GM12878 (cell line): ENCODE measurements around the gene FANCL. TPM values are rescaled to one million over a fixed set of nuclear protein-coding genes. Genes with fewer than 3 reads are reported as not detected.

Source experiments
- ATAC-seq: fragments of 200-7000 bp; cut with Tn5 transposase; 3 replicates; pipeline ENCODE4 v1.9.1; 2020; ENCODE audit warnings: mild to moderate bottlenecking, moderate library complexity
- BruUV-seq: library from RNA; stranded (reverse); fragments of 400-500 nt; replicated peaks from 2 replicates; lab custom pipeline; 2021; lab: Mats Ljungman, UMichigan
- CTCF ChIA-PET: fragments of 300-600 bp; sonication (Branson Sonifier 250); formaldehyde crosslinking; extraction: SDS; loops from one replicate; lab custom pipeline; 2021; ENCODE audit warnings: inconsistent platforms; lab: Yijun Ruan, JAX
- POLR2A ChIA-PET: fragments of 350-600 bp; formaldehyde crosslinking; extraction: SDS; loops from one replicate; lab custom pipeline; 2021; ENCODE audit warnings: inconsistent platforms; lab: Charles Lee
- RAD21 ChIA-PET: fragments of 300-600 bp; sonication (Branson Sonifier 250); formaldehyde crosslinking; loops from one replicate; lab custom pipeline; 2023; ENCODE audit warnings: antibody characterized with exemption; ENCODE audit not compliant: unreplicated experiment; lab: Charles Lee
- SMC1A ChIA-PET: fragments of 300-600 bp; sonication (Branson Sonifier 250); formaldehyde crosslinking; loops from one replicate; lab custom pipeline; 2023; ENCODE audit not compliant: unreplicated experiment, uncharacterized antibody; lab: Charles Lee
- DNase-seq: peaks from one replicate; pipeline ENCODE4 v3.0.0-alpha.2; 2011; ENCODE audit warnings: low read depth, low spot score
- FAIRE-seq: peaks from 3 replicates; lab custom pipeline; 2011; peaks lifted over from hg19 to GRCh38; lab: Jason Lieb, UNC
- H2AFZ ChIP-seq: 2 replicates; pipeline ENCODE4 v1.6.0; 2011; ENCODE audit warnings: low read depth, low read length, control low read depth; ENCODE audit not compliant: control insufficient read depth
- H3K27ac ChIP-seq: 2 replicates; pipeline ENCODE4 v1.5.1; 2011; ENCODE audit warnings: control low read depth; ENCODE audit not compliant: control insufficient read depth, insufficient read depth
- H3K27me3 ChIP-seq, 2 experiments: replicated peaks in 1 of 2; 2 replicates each; pipeline versions ENCODE4 v1.6.0 to v1.6.1; 2011; ENCODE audit warnings: low read length in 1 of 2; ENCODE audit not compliant: control insufficient read depth in 2 of 2, insufficient read depth in 2 of 2
- H3K36me3 ChIP-seq, 2 experiments: 2 replicates each; pipeline ENCODE4 v1.5.1; 2011; ENCODE audit warnings: low read length in 1 of 2; ENCODE audit not compliant: control insufficient read depth in 2 of 2, insufficient read depth in 2 of 2
- H3K4me1 ChIP-seq: 2 replicates; pipeline ENCODE4 v1.6.1; 2011; ENCODE audit warnings: mild to moderate bottlenecking, low read length, moderate library complexity, mixed read lengths; ENCODE audit not compliant: control insufficient read depth, insufficient read depth
- H3K4me2 ChIP-seq: 2 replicates; pipeline ENCODE4 v1.6.0; 2011; ENCODE audit warnings: control low read depth; ENCODE audit not compliant: control insufficient read depth, insufficient read depth
- H3K4me3 ChIP-seq: fragments of 200-600 bp; sonication (generic); 2 replicates; pipeline ENCODE4 v1.5.1; 2016
- H3K79me2 ChIP-seq: 2 replicates; pipeline ENCODE4 v1.6.0; 2011; ENCODE audit warnings: low read length; ENCODE audit not compliant: control insufficient read depth, insufficient read depth
- H3K9ac ChIP-seq: 2 replicates; pipeline ENCODE4 v1.8.0; 2011; ENCODE audit warnings: low read length, control low read depth, mixed read lengths; ENCODE audit not compliant: control insufficient read depth, insufficient read depth
- H3K9me3 ChIP-seq: replicated peaks from 3 replicates; pipeline ENCODE4 v1.5.1; 2011; ENCODE audit warnings: mild to moderate bottlenecking, low read length; ENCODE audit not compliant: control insufficient read depth, insufficient read depth
- H4K20me1 ChIP-seq: 2 replicates; pipeline ENCODE4 v1.6.0; 2011; ENCODE audit not compliant: control insufficient read depth, insufficient read depth
- CHD4 ChIP-seq: fragments of 200-600 bp; sonication (generic); IDR thresholded peaks from 2 replicates; pipeline ENCODE4 v1.6.1; 2016; ENCODE audit warnings: mild to moderate bottlenecking
- CUX1 ChIP-seq: IDR thresholded peaks from 2 replicates; pipeline ENCODE4 v1.6.1; 2012; ENCODE audit warnings: improper control_type of control experiment, low read depth, low read length; ENCODE audit not compliant: insufficient replicate concordance
- LARP7 ChIP-seq: fragments of 450-650 bp; IDR thresholded peaks from 2 replicates; pipeline ENCODE4 v1.6.1; 2017; ENCODE audit warnings: mild to moderate bottlenecking
- PAX8 ChIP-seq: fragments of 450-650 bp; IDR thresholded peaks from 2 replicates; pipeline ENCODE4 v1.6.1; 2017; ENCODE audit warnings: mild to moderate bottlenecking, moderate library complexity
- REST ChIP-seq: IDR thresholded peaks from 2 replicates; pipeline ENCODE4 v1.6.1; 2012; ENCODE audit warnings: mild to moderate bottlenecking, low read depth, low read length
- SKIL ChIP-seq: fragments of 450-650 bp; IDR thresholded peaks from 2 replicates; pipeline ENCODE4 v1.6.1; 2017; ENCODE audit warnings: mild to moderate bottlenecking, low read depth, inconsistent platforms; ENCODE audit not compliant: poor library complexity, severe bottlenecking
- SMAD5 ChIP-seq: IDR thresholded peaks from 2 replicates; pipeline ENCODE4 v1.6.1; 2016; ENCODE audit warnings: antibody characterized with exemption, low read depth
- ZNF274 ChIP-seq: IDR thresholded peaks from one replicate; pipeline ENCODE4 v1.8.0; 2011; ENCODE audit not compliant: insufficient read length, insufficient read depth
- ZZZ3 ChIP-seq: IDR thresholded peaks from 2 replicates; pipeline ENCODE4 v1.6.1; 2011; ENCODE audit warnings: low read depth; ENCODE audit not compliant: control insufficient read depth, insufficient read length
- WGBS: methylation state at CpG from one replicate; pipeline ENCODE4 v1.1.6; 2016; ENCODE audit warnings: low lambda C conversion rate; ENCODE audit not compliant: insufficient replicate concordance, insufficient coverage; ENCODE audit errors: missing lambda C conversion rate; 5-methylcytosine and 5-hydroxymethylcytosine counted together
- in situ Hi-C: fragments of 300-500 bp; cut with MboI; formaldehyde crosslinking; loops from 9 replicates; pipeline ENCODE4 v1.14.3; 2018; ENCODE audit warnings: mixed read lengths
- intact Hi-C: fragments of 100-400 bp; cut with micrococcal nuclease; formaldehyde crosslinking; loops from one replicate; pipeline ENCODE4 v1.14.2; 2022; ENCODE audit not compliant: unreplicated experiment
- polyA plus RNA-seq, 11 experiments: library from polyadenylated mRNA; depleted of rRNA in 4 of 11; unstranded in 6 of 11; stranded (reverse) in 5 of 11; fragments of >200 nt; fragmentation: Nextera tagmentation in 4 of 11; fragmentation: Illumina TruSeq in 1 of 11; extraction: Ambion mirVana in 4 of 11; extraction: Trizol in 1 of 11; gene quantifications; 1 replicate in 1 of 11; 2 replicates in 10 of 11; pipeline versions ENCODE4 v1.2.1 to v1.2.3, GENCODE V29; 2011 to 2016; ENCODE audit warnings: inconsistent platforms in 2 of 11, missing spikeins in 2 of 11, low read depth in 1 of 11
- total RNA-seq, 4 experiments: library from RNA; depleted of rRNA in 3 of 4; stranded (reverse); fragments of >200 nt in 3 of 4; fragmentation: Illumina TruSeq in 1 of 4; extraction: Trizol in 1 of 4; gene quantifications; 2 replicates each; pipeline versions ENCODE4 v1.2.1 to v1.2.3, GENCODE V29; 2013 to 2021

Gene FANCL
- total and polyA plus RNA-seq, 10 of the 15 experiments (the other 5 are each of a cell fraction or from before 2014, with no cell fraction given) = 30.8 to 90.5 (median 52.3) TPM

GRCh38 chr2:58138396-58139030 lies 102.6 kb downstream of the FANCL start (continued):
- TF ChIP-seq SKIL (no peak), REST (no peak), CHD4 (no peak)

- Histone ChIP-seq H3K79me2 (no peaks in the 10 kb centered on the region), H3K4me1 (no peaks in the 10 kb centered on the region), H4K20me1 (no peaks in the 10 kb centered on the region), H3K27me3 (no peaks in the 10 kb centered on the region), H2AFZ (no peak overlapping the region), H3K27ac (no peak overlapping the region), H3K9ac (no peak overlapping the region), H3K4me2 (no peak overlapping the region), H3K9me3 (no peaks in the 10 kb centered on the region), H3K4me3 (no peak overlapping the region), H3K36me3 (peaks cover 2 to 10% of the 10 kb centered on the region in 2 experiments; a peak in 3 of 4 replicates)
- in situ Hi-C loops (no loop called here), intact Hi-C loops (no loop called here)
- ATAC-seq = no peak
- no peak for FAIRE-seq
- ChIA-PET SMC1A (no interaction called here), RAD21 (no interaction called here), POLR2A (no interaction called here), CTCF (no interaction called here)
- no peak for DNase-seq
- BruUV-seq = no TSS peak
- 95% methylated on average over 1 of the region's 1 CpG for WGBS
- no peak for TF ChIP-seq SKIL
- no peak for TF ChIP-seq LARP7
- no peak for TF ChIP-seq PAX8
- no peak for TF ChIP-seq ZZZ3
- TF ChIP-seq SMAD5 = no peak
- TF ChIP-seq ZNF274 = no peak
- no peak for TF ChIP-seq CUX1
Measured at GRCh38 chr2:58137856-58138255, 103.3 kb downstream of the FANCL start.
